ENCODE results near the gene KATNAL2.
A peak's percentile ranks its signal among the peaks of the same experiment; 100 is the strongest.

The KATNAL2 gene

DNA sequence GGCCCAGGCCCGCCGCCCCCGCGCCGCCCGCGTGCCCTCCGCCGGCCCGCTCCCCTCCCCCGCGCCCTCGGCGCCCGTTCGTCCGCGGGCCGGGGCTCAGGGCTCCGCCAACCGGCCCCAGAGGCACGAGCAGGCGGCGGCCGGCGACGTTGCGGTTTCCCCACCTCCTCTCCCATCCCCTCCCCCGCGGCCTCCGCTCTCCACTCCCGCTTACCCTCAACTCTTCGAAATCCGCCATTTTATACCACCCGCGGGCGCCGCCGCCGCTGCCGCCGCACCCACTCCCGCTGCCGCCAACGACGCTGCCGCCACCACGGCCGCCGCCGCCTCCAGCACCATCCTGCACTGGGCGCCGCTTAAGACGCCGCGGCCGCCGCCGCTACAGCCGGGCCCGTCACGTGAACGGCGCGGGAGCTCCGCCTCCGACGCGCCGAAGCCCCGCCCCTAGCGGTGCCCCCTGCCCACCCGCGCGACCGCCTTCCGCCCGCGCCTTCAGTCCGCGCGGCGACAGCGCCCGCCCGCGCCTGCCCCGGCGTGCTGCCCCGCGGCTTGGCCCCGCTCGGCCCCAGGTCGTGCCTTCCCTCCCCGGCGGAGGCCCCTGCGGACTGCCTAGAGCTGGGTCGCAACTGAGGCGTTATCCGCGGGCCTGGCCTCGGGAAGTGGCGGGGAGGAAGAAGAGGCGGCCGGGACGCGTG, at the start of gene KATNAL2, which contains the start of gene PIAS2:
Gene KATNAL2 (plus strand): TSS at position 495 of the 695 bp plus-strand sequence. CDS start 29,271 bp downstream, outside the sequence.
Gene PIAS2 (minus strand): TSS at position 400 of the 695 bp plus-strand sequence. CDS start 162 bp downstream, at position 238.
- peaks cover 0 to 6% (median 0%) of the 10 kb centered on the region in 11 experiments; a peak in 5 of 22 replicates for H3K9me3 ChIP-seq (replicated peaks in 1 of 11)
- TF ChIP-seq Cebpa-rat (IDR thresholded peaks at IDR 0.05) = no peak

GRCh38 chr18:46868169-46868921, 49.1 kb upstream of the KATNAL2 start:
- H3K4me1 ChIP-seq = peaks cover 1 to 14% (median 5%) of the 10 kb centered on the region in 10 experiments; a peak in 18 of 20 replicates
- no peak overlapping the region for H3K9ac ChIP-seq
- peak overlapping the region in 2 of 11 experiments; percentile 13 to 15; a peak in 5 of 22 replicates for H3K27ac ChIP-seq
- H3K4me2 ChIP-seq = peak overlapping the region in 3 of 11 experiments; percentile 31 to 65 (median 48); a peak in 5 of 22 replicates
- no peaks in the 10 kb centered on the region for H3K27me3 ChIP-seq
- H3K36me3 ChIP-seq = peaks cover 56 to 97% (median 80%) of the 10 kb centered on the region in 11 experiments
- H3K9me3 ChIP-seq (replicated peaks in 1 of 11) = peaks cover 53 to 95% (median 84%) of the 10 kb centered on the region in 11 experiments
- no peak for TF ChIP-seq Cebpa-rat (IDR thresholded peaks at IDR 0.05)
- H4K20me1 ChIP-seq = peaks cover 0 to 18% (median 0%) of the 10 kb centered on the region in 11 experiments; a peak in 2 of 22 replicates
- H3K4me3 ChIP-seq = peak overlapping the region in 4 of 10 experiments; percentile 3 to 29 (median 14); a peak in 7 of 20 replicates

More for the DNA sequence above, at the start of gene KATNAL2, which contains the start of gene PIAS2:
- H4K20me1 ChIP-seq = peaks cover 8 to 45% (median 34%) of the 10 kb centered on the region in 11 experiments; a peak in 19 of 22 replicates
- peaks cover 37 to 56% (median 42%) of the 10 kb centered on the region in 10 experiments for H3K4me1 ChIP-seq
- H3K4me3 ChIP-seq = peak within 1 kb of the TSS; percentile 73 to 89 (median 84)
- H3K4me2 ChIP-seq = peak within 1 kb of the TSS; percentile 81 to 97 (median 92)
- H3K27ac ChIP-seq = peak within 1 kb of the TSS; percentile 91 to 97 (median 95)
- peak within 1 kb of the TSS; percentile 92 to 97 (median 95) for H3K9ac ChIP-seq
- peaks cover 0 to 9% (median 0%) of the 10 kb centered on the region in 11 experiments; a peak in 2 of 22 replicates for H3K36me3 ChIP-seq
- H3K27me3 ChIP-seq = no peaks in the 10 kb centered on the region

DNA sequence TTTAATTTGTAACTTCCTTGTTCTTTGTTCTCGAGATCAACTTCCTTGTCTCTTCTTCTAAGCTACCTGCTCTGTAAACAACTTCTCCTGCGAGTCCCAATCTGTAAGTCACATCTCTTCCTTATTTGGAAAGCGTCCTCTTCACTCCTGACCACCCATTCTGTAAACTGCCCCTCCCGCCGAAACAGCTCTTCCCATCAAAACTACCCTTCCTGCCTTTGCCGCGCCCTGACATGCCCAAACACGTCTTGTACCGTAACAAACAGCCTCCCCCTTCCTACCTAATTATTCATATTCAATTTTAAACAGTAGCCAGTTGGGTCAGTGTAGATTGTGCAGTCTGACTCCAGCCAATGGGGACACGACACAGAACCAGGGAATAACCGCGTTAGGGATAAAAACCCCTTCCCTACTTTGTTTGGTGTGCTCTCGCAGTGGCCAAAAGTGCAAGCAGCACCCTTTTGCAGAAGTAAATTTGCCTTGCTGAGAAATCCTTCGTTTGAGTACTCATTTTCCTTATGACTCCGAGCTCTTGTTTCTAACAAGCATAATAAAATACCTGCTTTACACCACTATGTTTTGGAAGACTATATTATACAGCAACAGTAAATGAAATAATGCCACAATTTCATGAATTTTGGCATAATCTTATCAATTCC, 39.9 kb upstream of the KATNAL2 start:
- no peaks in the 10 kb centered on the region for H3K27me3 ChIP-seq
- peak overlapping the region in 1 of 11 experiments; percentile 45; a peak in 3 of 22 replicates for H3K27ac ChIP-seq
- peaks cover 82 to 94% (median 87%) of the 10 kb centered on the region in 11 experiments for H3K9me3 ChIP-seq (replicated peaks in 1 of 11)
- TF ChIP-seq Cebpa-rat (IDR thresholded peaks at IDR 0.05) = no peak
- H3K36me3 ChIP-seq = peaks cover 67 to 95% (median 81%) of the 10 kb centered on the region in 11 experiments
- peaks cover 0 to 26% (median 0%) of the 10 kb centered on the region in 11 experiments; a peak in 6 of 22 replicates for H4K20me1 ChIP-seq
- peaks cover 19 to 28% (median 24%) of the 10 kb centered on the region in 10 experiments for H3K4me1 ChIP-seq
- H3K4me2 ChIP-seq = peak overlapping the region in 3 of 11 experiments; percentile 1 to 13 (median 1); a peak in 2 of 22 replicates
- no peak overlapping the region for H3K9ac ChIP-seq
- peak overlapping the region in 4 of 10 experiments; percentile 9 to 29 (median 15); a peak in 5 of 20 replicates for H3K4me3 ChIP-seq

- Histone ChIP-seq H3K4me2 (no peak overlapping the region), H3K27me3 (no peaks in the 10 kb centered on the region), H3K9me3 (replicated peaks in 1 of 11) (peaks cover 46 to 67% (median 58%) of the 10 kb centered on the region in 11 experiments), H4K20me1 (peaks cover 5 to 55% (median 9%) of the 10 kb centered on the region in 11 experiments; a peak in 15 of 22 replicates), H3K36me3 (peaks cover 50 to 94% (median 72%) of the 10 kb centered on the region in 11 experiments), H3K4me1 (no peaks in the 10 kb centered on the region; a peak in 1 of 20 replicates), H3K4me3 (no peak overlapping the region), H3K9ac (no peak overlapping the region), H3K27ac (no peak overlapping the region)
- TF ChIP-seq Cebpa-rat (IDR thresholded peaks at IDR 0.05) = no peak
Observed at GRCh38 chr18:46883180-46883579, 34.2 kb upstream of the KATNAL2 start.

DNA sequence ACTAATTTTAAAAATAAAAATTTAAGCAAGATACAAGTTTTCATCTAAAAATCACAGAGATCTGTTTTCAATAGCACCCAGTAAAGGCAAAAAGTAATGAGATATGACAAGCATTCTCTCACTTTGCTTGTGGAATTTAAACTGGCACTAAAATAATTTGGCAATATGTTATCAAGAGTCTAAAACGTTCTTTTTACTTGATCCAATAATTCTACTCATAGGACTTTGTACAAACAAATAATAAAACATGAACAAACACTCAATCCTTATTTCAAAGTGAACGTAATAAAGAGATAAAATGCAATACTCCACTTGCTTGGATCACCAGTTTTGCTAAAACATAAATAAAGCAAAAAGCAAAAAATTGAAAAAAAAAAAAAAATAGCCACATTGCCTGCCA, 30.5 kb upstream of the KATNAL2 start:
- no peak overlapping the region for H3K27ac ChIP-seq
- peaks cover 49 to 88% (median 75%) of the 10 kb centered on the region in 11 experiments for H3K36me3 ChIP-seq
- peaks cover 5 to 57% (median 15%) of the 10 kb centered on the region in 11 experiments; a peak in 16 of 22 replicates for H4K20me1 ChIP-seq
- no peak overlapping the region for H3K4me3 ChIP-seq
- H3K9ac ChIP-seq = no peak overlapping the region
- H3K9me3 ChIP-seq (replicated peaks in 1 of 11) = peaks cover 43 to 64% (median 57%) of the 10 kb centered on the region in 11 experiments
- peaks cover 0 to 6% (median 4%) of the 10 kb centered on the region in 10 experiments; a peak in 10 of 20 replicates for H3K4me1 ChIP-seq
- no peak for TF ChIP-seq Cebpa-rat (IDR thresholded peaks at IDR 0.05)
- no peak overlapping the region for H3K4me2 ChIP-seq
- H3K27me3 ChIP-seq = no peaks in the 10 kb centered on the region

GRCh38 chr18:46888965-46889364, 28.4 kb upstream of the KATNAL2 start:
- Histone ChIP-seq H3K27ac (no peak overlapping the region), H3K36me3 (peaks cover 53 to 81% (median 72%) of the 10 kb centered on the region in 11 experiments), H3K27me3 (no peaks in the 10 kb centered on the region), H4K20me1 (peaks cover 0 to 57% (median 17%) of the 10 kb centered on the region in 11 experiments; a peak in 14 of 22 replicates), H3K9ac (no peak overlapping the region), H3K4me1 (peaks cover 0 to 25% (median 13%) of the 10 kb centered on the region in 10 experiments; a peak in 15 of 20 replicates), H3K9me3 (replicated peaks in 1 of 11) (peaks cover 43 to 66% (median 59%) of the 10 kb centered on the region in 11 experiments), H3K4me3 (peak overlapping the region in 5 of 10 experiments; percentile 0 to 29 (median 21); a peak in 6 of 20 replicates), H3K4me2 (no peak overlapping the region)
- no peak for TF ChIP-seq Cebpa-rat (IDR thresholded peaks at IDR 0.05)

- H3K4me2 ChIP-seq = peak overlapping the region in 6 of 11 experiments; percentile 19 to 53 (median 34); a peak in 8 of 22 replicates
Observed at GRCh38 chr18:46891742-46892214, 25.6 kb upstream of the KATNAL2 start.

More at GRCh38 chr18:46891742-46892214, 25.6 kb upstream of the KATNAL2 start:
- no peak overlapping the region for H3K27ac ChIP-seq
- no peak for TF ChIP-seq Cebpa-rat (IDR thresholded peaks at IDR 0.05)
- peaks cover 0 to 45% (median 17%) of the 10 kb centered on the region in 11 experiments; a peak in 13 of 22 replicates for H4K20me1 ChIP-seq
- H3K27me3 ChIP-seq = no peaks in the 10 kb centered on the region
- peaks cover 4 to 34% (median 25%) of the 10 kb centered on the region in 10 experiments; a peak in 18 of 20 replicates for H3K4me1 ChIP-seq
- peaks cover 54 to 79% (median 70%) of the 10 kb centered on the region in 11 experiments for H3K36me3 ChIP-seq
- H3K4me3 ChIP-seq = no peak overlapping the region
- H3K9ac ChIP-seq = no peak overlapping the region
- peaks cover 39 to 67% (median 65%) of the 10 kb centered on the region in 11 experiments for H3K9me3 ChIP-seq (replicated peaks in 1 of 11)
